SK-N-SH (cell line): ENCODE results near the gene TLL2.

Experiments
- CHD2 ChIP-seq: fragments of 150-350 bp; IDR thresholded peaks from 2 replicates; pipeline ENCODE4 v1.6.1; 2018; ENCODE audit warnings: low read length; ENCODE audit not compliant: partially characterized antibody
- CTCF ChIP-seq: fragments of 200-600 bp; sonication (generic); IDR thresholded peaks from 2 replicates; pipeline ENCODE4 v1.6.1; 2017; ENCODE audit warnings: antibody characterized with exemption, mild to moderate bottlenecking, moderate library complexity
- EZH2phosphoT487 ChIP-seq: fragments of 200-600 bp; sonication (generic); IDR thresholded peaks from 2 replicates; pipeline ENCODE4 v1.6.1; 2017; ENCODE audit warnings: low read depth, mixed run types, mild to moderate bottlenecking, antibody characterized with exemption, moderate library complexity, borderline replicate concordance
- FOXM1 ChIP-seq: IDR thresholded peaks from 2 replicates; pipeline ENCODE4 v1.4.0; 2012; ENCODE audit warnings: low read depth, mild to moderate bottlenecking
- MAX ChIP-seq: IDR thresholded peaks from 2 replicates; pipeline ENCODE4 v1.4.0; 2012; ENCODE audit warnings: low read depth
- NFIC ChIP-seq: IDR thresholded peaks from 2 replicates; pipeline ENCODE4 v1.4.0; 2012; ENCODE audit warnings: borderline replicate concordance
- POLR2AphosphoS5 ChIP-seq: IDR thresholded peaks from 2 replicates; pipeline ENCODE4 v1.6.1; 2012; ENCODE audit warnings: low read depth, low read length
- RAD21 ChIP-seq: IDR thresholded peaks from 2 replicates; pipeline ENCODE4 v1.6.1; 2012; ENCODE audit warnings: mild to moderate bottlenecking, low read length
- RXRA ChIP-seq: IDR thresholded peaks from 2 replicates; pipeline ENCODE4 v1.4.0; 2012; ENCODE audit warnings: low read depth, mild to moderate bottlenecking, borderline replicate concordance
- TAF1 ChIP-seq: IDR thresholded peaks from 2 replicates; pipeline ENCODE4 v1.6.1; 2012; ENCODE audit warnings: low read depth, mild to moderate bottlenecking, low read length, moderate library complexity, borderline replicate concordance
- YY1 ChIP-seq: IDR thresholded peaks from 2 replicates; pipeline ENCODE4 v1.4.0; 2012; ENCODE audit warnings: low read depth, mild to moderate bottlenecking

- TF ChIP-seq NFIC (no peak), CTCF (no peak), CHD2 (no peak), TAF1 (no peak), EZH2phosphoT487 (no peak), RAD21 (no peak), YY1 (no peak), FOXM1 (no peak), MAX (no peak), RXRA (no peak), POLR2AphosphoS5 (no peak)
Measured at GRCh38 chr10:96360331-96360730, 153.4 kb downstream of the TLL2 start.
